Liver (tissue), 9 donors: Measurements from ENCODE around the gene ABHD14A. TPM values are rescaled to one million over a fixed set of nuclear protein-coding genes. Genes with fewer than 3 reads are reported as not detected.
A peak's percentile ranks its signal among the peaks of the same experiment; 100 is the strongest.

Experiments
- DNase-seq: peaks from one replicate; pipeline ENCODE4 v3.0.0-alpha.2; 2017; ENCODE audit warnings: low spot score
- H3K27ac ChIP-seq, 2 donors: one replicate each; pipeline ENCODE4 v1.7.0; 2013; ENCODE audit warnings: inconsistent platforms in 2 of 2, low read length in 2 of 2, control low read depth in 1 of 2, low read depth in 1 of 2, mild to moderate bottlenecking in 1 of 2
- H3K27me3 ChIP-seq, 4 donors: one replicate each; pipeline versions ENCODE4 v1.6.1 to v1.7.0; 2013; ENCODE audit warnings: low read length in 3 of 4, inconsistent platforms in 1 of 4, mild to moderate bottlenecking in 1 of 4, moderate library complexity in 1 of 4; ENCODE audit not compliant: control insufficient read depth in 4 of 4, insufficient read depth in 4 of 4
- H3K36me3 ChIP-seq, 4 donors: one replicate each; pipeline versions ENCODE4 v1.6.1 to v1.7.0; 2013; ENCODE audit warnings: low read length in 3 of 4, mild to moderate bottlenecking in 3 of 4, low read depth in 1 of 4, moderate library complexity in 1 of 4; ENCODE audit not compliant: control insufficient read depth in 4 of 4, insufficient read depth in 3 of 4
- H3K4me1 ChIP-seq, 4 donors: one replicate each; pipeline versions ENCODE4 v1.6.1 to v1.7.0; 2013; ENCODE audit warnings: low read length in 3 of 4, mild to moderate bottlenecking in 3 of 4, moderate library complexity in 1 of 4; ENCODE audit not compliant: control insufficient read depth in 4 of 4, insufficient read depth in 4 of 4
- H3K4me3 ChIP-seq, 3 donors: one replicate each; pipeline versions ENCODE4 v1.6.1 to v1.7.0; 2013; ENCODE audit warnings: low read length in 3 of 3, control low read depth in 1 of 3, low read depth in 1 of 3, mild to moderate bottlenecking in 1 of 3
- H3K9ac ChIP-seq, 2 donors: one replicate each; pipeline ENCODE4 v1.7.0; 2013; ENCODE audit warnings: low read length in 2 of 2, mild to moderate bottlenecking in 2 of 2, moderate library complexity in 2 of 2, control low read depth in 1 of 2, low read depth in 1 of 2
- H3K9me3 ChIP-seq, 4 donors: one replicate each; pipeline versions ENCODE4 v1.6.1 to v1.7.0; 2013; ENCODE audit warnings: low read length in 3 of 4; ENCODE audit not compliant: control insufficient read depth in 4 of 4
- EGR1 ChIP-seq, 2 donors: IDR thresholded peaks; 2 replicates each; pipeline ENCODE4 v1.6.1; 2016 to 2018; ENCODE audit warnings: antibody characterized with exemption in 2 of 2, low read depth in 2 of 2
- FOXA1 ChIP-seq: IDR thresholded peaks from 2 replicates; pipeline ENCODE4 v1.6.1; 2016; ENCODE audit warnings: antibody characterized with exemption
- FOXA2 ChIP-seq: IDR thresholded peaks from 2 replicates; pipeline ENCODE4 v1.6.1; 2016; ENCODE audit warnings: antibody characterized with exemption
- GABPA ChIP-seq, 2 donors: IDR thresholded peaks in 1 of 2; conservative IDR thresholded peaks in 1 of 2; 2 replicates each; pipeline ENCODE4 v1.6.1; 2016; ENCODE audit warnings: antibody characterized with exemption in 2 of 2, mild to moderate bottlenecking in 1 of 2, moderate library complexity in 1 of 2
- HNF4A ChIP-seq, 2 donors: conservative IDR thresholded peaks; 2 replicates each; pipeline ENCODE4 v1.6.1; 2016; ENCODE audit warnings: antibody characterized with exemption in 2 of 2, mild to moderate bottlenecking in 2 of 2
- HNF4G ChIP-seq: IDR thresholded peaks from 2 replicates; pipeline ENCODE4 v1.6.1; 2016; ENCODE audit warnings: antibody characterized with exemption
- JUND ChIP-seq, 2 donors: IDR thresholded peaks; 2 replicates each; pipeline ENCODE4 v1.6.1; 2016; ENCODE audit warnings: antibody characterized with exemption in 2 of 2
- NR2F2 ChIP-seq: IDR thresholded peaks from 2 replicates; pipeline ENCODE4 v1.6.1; 2016; ENCODE audit warnings: antibody characterized with exemption
- RAD21 ChIP-seq, 2 donors: IDR thresholded peaks; 2 replicates each; pipeline ENCODE4 v1.6.1; 2016; ENCODE audit warnings: antibody characterized with exemption in 2 of 2, mild to moderate bottlenecking in 2 of 2
- RXRA ChIP-seq, 2 donors: IDR thresholded peaks; 2 replicates each; pipeline ENCODE4 v1.6.1; 2017 to 2018; ENCODE audit warnings: antibody characterized with exemption in 2 of 2, mild to moderate bottlenecking in 1 of 2
- TAF1 ChIP-seq: conservative IDR thresholded peaks from 2 replicates; pipeline ENCODE4 v1.6.1; 2016; ENCODE audit warnings: antibody characterized with exemption, mild to moderate bottlenecking
- YY1 ChIP-seq: IDR thresholded peaks from 2 replicates; pipeline ENCODE4 v1.6.1; 2016; ENCODE audit warnings: antibody characterized with exemption, mild to moderate bottlenecking
- WGBS: extraction: QIAGEN DNeasy Blood & Tissue Kit; methylation state at CpG from one replicate; pipeline ENCODE4 v1.1.7; 2013; 5-methylcytosine and 5-hydroxymethylcytosine counted together
- polyA plus RNA-seq, 2 donors: library from polyadenylated mRNA; stranded (reverse) in 1 of 2; unstranded in 1 of 2; fragments of 200-250 nt in 1 of 2; fragments of >200 nt in 1 of 2; fragmentation: Nextera tagmentation in 1 of 2; extraction: Ambion mirVana in 1 of 2; gene quantifications; one replicate each; pipeline versions ENCODE4 v1.2.1 to v1.2.3, GENCODE V29; 2013 to 2015
- total RNA-seq, 2 donors: library from RNA; depleted of rRNA; stranded (reverse); fragments of >200 nt; gene quantifications; one replicate each; pipeline ENCODE4 v1.2.3, GENCODE V29; 2014
- TF ChIP-seq, protein P1 (sequence below): IDR thresholded peaks from 2 replicates; pipeline ENCODE4 v1.6.1; 2016; ENCODE audit warnings: antibody characterized with exemption
- TF ChIP-seq, protein P2 (sequence below): fragments of 150-350 bp; IDR thresholded peaks from 2 replicates; pipeline ENCODE4 v1.5.1; 2017; ENCODE audit warnings: improper control_type of control experiment, low read depth, low read length; ENCODE audit not compliant: missing input control
- TF ChIP-seq, protein P3 (sequence below): IDR thresholded peaks from 2 replicates; pipeline ENCODE4 v1.6.1; 2016; ENCODE audit warnings: antibody characterized with exemption
- TF ChIP-seq, protein P4 (sequence below): IDR thresholded peaks from 2 replicates; pipeline ENCODE4 v1.6.1; 2016; ENCODE audit warnings: antibody characterized with exemption
- TF ChIP-seq, protein P5 (sequence below): IDR thresholded peaks from 2 replicates; pipeline ENCODE4 v1.6.1; 2016; ENCODE audit warnings: antibody characterized with exemption, mild to moderate bottlenecking
- donor health status: healthy.
- donor health status: healthy.
- donor health status: healthy.
- donor health status: healthy.
- donor health status: healthy.

The ABHD14A gene
- total and polyA plus RNA-seq, 4 donors, result 8.2 to 19.9 (median 13.4) TPM

DNA sequence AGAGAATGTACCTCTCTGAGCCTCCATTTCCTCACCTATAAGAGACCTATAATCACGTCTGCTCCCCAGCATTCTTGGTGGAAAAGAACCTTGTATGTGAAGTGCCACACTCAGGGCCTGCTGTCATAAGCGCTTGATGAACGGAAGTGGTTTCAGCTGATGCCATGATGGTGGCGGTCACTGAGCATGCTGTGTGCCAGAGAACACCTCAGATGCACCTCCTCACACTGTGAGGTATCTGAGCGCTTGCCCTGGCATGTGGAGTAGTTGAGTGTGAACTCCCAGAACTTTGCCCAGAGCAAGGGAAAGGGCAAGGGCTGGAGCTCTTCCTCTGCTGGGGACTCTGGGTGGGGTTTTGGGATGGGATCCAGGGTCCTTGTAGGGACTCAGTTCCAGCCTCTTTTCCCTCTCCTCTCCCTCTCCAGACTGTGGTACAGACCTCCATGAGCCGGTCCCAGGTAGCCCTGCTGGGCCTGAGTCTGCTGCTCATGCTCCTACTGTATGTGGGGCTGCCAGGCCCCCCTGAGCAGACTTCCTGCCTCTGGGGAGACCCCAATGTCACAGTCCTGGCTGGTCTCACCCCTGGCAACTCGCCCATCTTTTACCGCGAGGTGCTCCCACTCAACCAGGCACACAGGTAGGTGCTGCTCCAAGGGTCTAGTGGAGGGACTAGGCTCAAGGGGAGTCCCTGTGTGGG is 2.7 kb downstream of the ABHD14A start:
- no peak for DNase-seq
- Histone ChIP-seq H3K4me3 (no peak overlapping the region), H3K36me3 (no peaks in the 10 kb centered on the region), H3K9me3 (no peaks in the 10 kb centered on the region), H3K4me1 (peaks cover 11 to 42% (median 27%) of the 10 kb centered on the region in 4 donors), H3K27ac (peak overlapping the region; percentile 11 to 30), H3K9ac (no peak overlapping the region), H3K27me3 (no peaks in the 10 kb centered on the region)
- no peak for TF ChIP-seq GABPA (IDR thresholded peaks at IDR 0.05 in 1 of 2, conservative IDR thresholded peaks at IDR 0.05 in 1 of 2)
- TF ChIP-seq, protein P1, sequence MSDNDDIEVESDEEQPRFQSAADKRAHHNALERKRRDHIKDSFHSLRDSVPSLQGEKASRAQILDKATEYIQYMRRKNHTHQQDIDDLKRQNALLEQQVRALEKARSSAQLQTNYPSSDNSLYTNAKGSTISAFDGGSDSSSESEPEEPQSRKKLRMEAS, result no peak
- no peak for TF ChIP-seq FOXA2
- TF ChIP-seq, protein P2, sequence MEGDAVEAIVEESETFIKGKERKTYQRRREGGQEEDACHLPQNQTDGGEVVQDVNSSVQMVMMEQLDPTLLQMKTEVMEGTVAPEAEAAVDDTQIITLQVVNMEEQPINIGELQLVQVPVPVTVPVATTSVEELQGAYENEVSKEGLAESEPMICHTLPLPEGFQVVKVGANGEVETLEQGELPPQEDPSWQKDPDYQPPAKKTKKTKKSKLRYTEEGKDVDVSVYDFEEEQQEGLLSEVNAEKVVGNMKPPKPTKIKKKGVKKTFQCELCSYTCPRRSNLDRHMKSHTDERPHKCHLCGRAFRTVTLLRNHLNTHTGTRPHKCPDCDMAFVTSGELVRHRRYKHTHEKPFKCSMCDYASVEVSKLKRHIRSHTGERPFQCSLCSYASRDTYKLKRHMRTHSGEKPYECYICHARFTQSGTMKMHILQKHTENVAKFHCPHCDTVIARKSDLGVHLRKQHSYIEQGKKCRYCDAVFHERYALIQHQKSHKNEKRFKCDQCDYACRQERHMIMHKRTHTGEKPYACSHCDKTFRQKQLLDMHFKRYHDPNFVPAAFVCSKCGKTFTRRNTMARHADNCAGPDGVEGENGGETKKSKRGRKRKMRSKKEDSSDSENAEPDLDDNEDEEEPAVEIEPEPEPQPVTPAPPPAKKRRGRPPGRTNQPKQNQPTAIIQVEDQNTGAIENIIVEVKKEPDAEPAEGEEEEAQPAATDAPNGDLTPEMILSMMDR, result no peak
- TF ChIP-seq, protein P3, sequence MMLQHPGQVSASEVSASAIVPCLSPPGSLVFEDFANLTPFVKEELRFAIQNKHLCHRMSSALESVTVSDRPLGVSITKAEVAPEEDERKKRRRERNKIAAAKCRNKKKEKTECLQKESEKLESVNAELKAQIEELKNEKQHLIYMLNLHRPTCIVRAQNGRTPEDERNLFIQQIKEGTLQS, result no peak
- TF ChIP-seq HNF4A (conservative IDR thresholded peaks at IDR 0.05), result no peak
- TF ChIP-seq TAF1, result no peak
- no peak for TF ChIP-seq YY1
- TF ChIP-seq EGR1 (IDR thresholded peaks at IDR 0.05; ENCODE audit: low read depth in 2 of 2), result no peak
- no peak for TF ChIP-seq RAD21 (IDR thresholded peaks at IDR 0.05)
- TF ChIP-seq, protein P4, sequence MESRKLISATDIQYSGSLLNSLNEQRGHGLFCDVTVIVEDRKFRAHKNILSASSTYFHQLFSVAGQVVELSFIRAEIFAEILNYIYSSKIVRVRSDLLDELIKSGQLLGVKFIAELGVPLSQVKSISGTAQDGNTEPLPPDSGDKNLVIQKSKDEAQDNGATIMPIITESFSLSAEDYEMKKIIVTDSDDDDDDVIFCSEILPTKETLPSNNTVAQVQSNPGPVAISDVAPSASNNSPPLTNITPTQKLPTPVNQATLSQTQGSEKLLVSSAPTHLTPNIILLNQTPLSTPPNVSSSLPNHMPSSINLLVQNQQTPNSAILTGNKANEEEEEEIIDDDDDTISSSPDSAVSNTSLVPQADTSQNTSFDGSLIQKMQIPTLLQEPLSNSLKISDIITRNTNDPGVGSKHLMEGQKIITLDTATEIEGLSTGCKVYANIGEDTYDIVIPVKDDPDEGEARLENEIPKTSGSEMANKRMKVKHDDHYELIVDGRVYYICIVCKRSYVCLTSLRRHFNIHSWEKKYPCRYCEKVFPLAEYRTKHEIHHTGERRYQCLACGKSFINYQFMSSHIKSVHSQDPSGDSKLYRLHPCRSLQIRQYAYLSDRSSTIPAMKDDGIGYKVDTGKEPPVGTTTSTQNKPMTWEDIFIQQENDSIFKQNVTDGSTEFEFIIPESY, result no peak
- 84% methylated on average over 9 of the region's 9 CpGs for WGBS

DNA sequence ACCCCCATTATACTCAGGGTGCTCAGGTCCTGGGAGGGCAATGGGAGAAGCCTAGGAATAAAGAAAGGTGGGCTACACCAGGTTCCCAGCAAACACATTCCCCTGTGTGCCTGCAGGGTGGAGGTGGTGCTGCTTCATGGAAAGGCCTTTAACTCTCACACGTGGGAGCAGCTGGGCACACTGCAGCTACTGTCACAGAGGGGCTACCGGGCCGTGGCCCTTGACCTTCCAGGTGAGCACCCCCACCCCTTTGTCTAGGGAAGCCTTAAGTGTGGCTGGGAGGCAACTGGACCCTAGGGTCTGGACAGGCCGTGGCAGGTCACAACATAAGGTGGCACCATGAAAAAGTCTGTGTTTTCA is 3.3 kb downstream of the ABHD14A start:
- H3K4me3 ChIP-seq, result no peak overlapping the region
- H3K27ac ChIP-seq, result peak overlapping the region in 1 of 2 donors; percentile 30
- H3K4me1 ChIP-seq, result peaks cover 11 to 45% (median 27%) of the 10 kb centered on the region in 4 donors
- no peaks in the 10 kb centered on the region for H3K9me3 ChIP-seq
- H3K27me3 ChIP-seq, result no peaks in the 10 kb centered on the region
- no peak overlapping the region for H3K9ac ChIP-seq
- 79% methylated on average over 4 of the region's 4 CpGs for WGBS
- DNase-seq, result no peak
- no peaks in the 10 kb centered on the region for H3K36me3 ChIP-seq
- TF ChIP-seq RAD21 (IDR thresholded peaks at IDR 0.05) (no peak), RXRA (IDR thresholded peaks at IDR 0.05) (no peak), HNF4A (conservative IDR thresholded peaks at IDR 0.05) (no peak), EGR1 (IDR thresholded peaks at IDR 0.05; ENCODE audit: low read depth in 2 of 2) (no peak), HNF4G (no peak), YY1 (no peak), NR2F2 (no peak), GABPA (IDR thresholded peaks at IDR 0.05 in 1 of 2, conservative IDR thresholded peaks at IDR 0.05 in 1 of 2) (no peak), JUND (IDR thresholded peaks at IDR 0.05) (no peak), FOXA2 (no peak), FOXA1 (no peak)
- TF ChIP-seq, protein P4, result no peak
- TF ChIP-seq, protein P1, result no peak
- TF ChIP-seq, protein P3, result no peak
- TF ChIP-seq, protein P5, sequence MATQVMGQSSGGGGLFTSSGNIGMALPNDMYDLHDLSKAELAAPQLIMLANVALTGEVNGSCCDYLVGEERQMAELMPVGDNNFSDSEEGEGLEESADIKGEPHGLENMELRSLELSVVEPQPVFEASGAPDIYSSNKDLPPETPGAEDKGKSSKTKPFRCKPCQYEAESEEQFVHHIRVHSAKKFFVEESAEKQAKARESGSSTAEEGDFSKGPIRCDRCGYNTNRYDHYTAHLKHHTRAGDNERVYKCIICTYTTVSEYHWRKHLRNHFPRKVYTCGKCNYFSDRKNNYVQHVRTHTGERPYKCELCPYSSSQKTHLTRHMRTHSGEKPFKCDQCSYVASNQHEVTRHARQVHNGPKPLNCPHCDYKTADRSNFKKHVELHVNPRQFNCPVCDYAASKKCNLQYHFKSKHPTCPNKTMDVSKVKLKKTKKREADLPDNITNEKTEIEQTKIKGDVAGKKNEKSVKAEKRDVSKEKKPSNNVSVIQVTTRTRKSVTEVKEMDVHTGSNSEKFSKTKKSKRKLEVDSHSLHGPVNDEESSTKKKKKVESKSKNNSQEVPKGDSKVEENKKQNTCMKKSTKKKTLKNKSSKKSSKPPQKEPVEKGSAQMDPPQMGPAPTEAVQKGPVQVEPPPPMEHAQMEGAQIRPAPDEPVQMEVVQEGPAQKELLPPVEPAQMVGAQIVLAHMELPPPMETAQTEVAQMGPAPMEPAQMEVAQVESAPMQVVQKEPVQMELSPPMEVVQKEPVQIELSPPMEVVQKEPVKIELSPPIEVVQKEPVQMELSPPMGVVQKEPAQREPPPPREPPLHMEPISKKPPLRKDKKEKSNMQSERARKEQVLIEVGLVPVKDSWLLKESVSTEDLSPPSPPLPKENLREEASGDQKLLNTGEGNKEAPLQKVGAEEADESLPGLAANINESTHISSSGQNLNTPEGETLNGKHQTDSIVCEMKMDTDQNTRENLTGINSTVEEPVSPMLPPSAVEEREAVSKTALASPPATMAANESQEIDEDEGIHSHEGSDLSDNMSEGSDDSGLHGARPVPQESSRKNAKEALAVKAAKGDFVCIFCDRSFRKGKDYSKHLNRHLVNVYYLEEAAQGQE, result no peak
- TF ChIP-seq, protein P2, result no peak
